HepG2 (cell line): ENCODE measurements around the gene GCLC. TPM values are rescaled to one million over a fixed set of nuclear protein-coding genes. Genes with fewer than 3 reads are reported as not detected.
A peak's percentile ranks its signal among the peaks of the same experiment; 100 is the strongest.

Experiments used
- DBP ChIP-seq: sonication (generic); formaldehyde crosslinking; IDR thresholded peaks from 2 replicates; pipeline ENCODE4 v1.4.0; 2020; ENCODE audit warnings: missing genetic modification reagents; ENCODE audit errors: not compliant biosample characterization
- ETS1 ChIP-seq: sonication (generic); formaldehyde crosslinking; IDR thresholded peaks from 2 replicates; pipeline ENCODE4 v1.4.0; 2020; ENCODE audit warnings: missing genetic modification reagents
- FOXA3 ChIP-seq: IDR thresholded peaks from 2 replicates; pipeline ENCODE4 v1.6.1; 2016; ENCODE audit warnings: missing genetic modification reagents, missing compliant biosample characterization
- KAT7 ChIP-seq: IDR thresholded peaks from 2 replicates; pipeline ENCODE4 v1.6.1; 2018; ENCODE audit warnings: borderline replicate concordance, missing compliant biosample characterization
- KAT8 ChIP-seq: IDR thresholded peaks from 2 replicates; pipeline ENCODE4 v1.6.1; 2016; ENCODE audit warnings: missing genetic modification reagents, missing compliant biosample characterization
- MTF2 ChIP-seq: sonication (generic); formaldehyde crosslinking; IDR thresholded peaks from 2 replicates; pipeline ENCODE4 v1.5.0; 2020; ENCODE audit warnings: missing genetic modification reagents, borderline replicate concordance
- MXI1 ChIP-seq: IDR thresholded peaks from 3 replicates; pipeline ENCODE4 v1.6.1; 2012; ENCODE audit warnings: low read depth, low read length, inconsistent platforms, borderline replicate concordance
- POGZ ChIP-seq: sonication (generic); formaldehyde crosslinking; IDR thresholded peaks from 2 replicates; pipeline ENCODE4 v1.4.0; 2020; ENCODE audit warnings: mild to moderate bottlenecking, missing genetic modification reagents
- RFX3 ChIP-seq: IDR thresholded peaks from 2 replicates; pipeline ENCODE4 v1.6.1; 2016; ENCODE audit warnings: missing biosample characterization, missing genetic modification reagents
- SIX4 ChIP-seq: sonication (generic); formaldehyde crosslinking; IDR thresholded peaks from 2 replicates; pipeline ENCODE4 v1.4.0; 2020; ENCODE audit warnings: missing genetic modification reagents
- SMARCE1 ChIP-seq: fragments of 450-650 bp; IDR thresholded peaks from 2 replicates; pipeline ENCODE4 v1.6.1; 2017; ENCODE audit warnings: borderline replicate concordance
- SNAPC2 ChIP-seq: sonication (generic); formaldehyde crosslinking; IDR thresholded peaks from 2 replicates; pipeline ENCODE4 v1.8.1; 2022; ENCODE audit warnings: mild to moderate bottlenecking, missing genetic modification reagents
- TAF1 ChIP-seq: sonication (generic); formaldehyde crosslinking; IDR thresholded peaks from 2 replicates; pipeline ENCODE4 v1.4.0; 2020; ENCODE audit warnings: missing genetic modification reagents
- TFE3 ChIP-seq: IDR thresholded peaks from 2 replicates; pipeline ENCODE4 v1.6.1; 2016
- ZBTB14 ChIP-seq: sonication (generic); formaldehyde crosslinking; IDR thresholded peaks from 2 replicates; pipeline ENCODE4 v1.4.0; 2020; ENCODE audit warnings: missing genetic modification reagents
- ZBTB33 ChIP-seq: sonication (generic); formaldehyde crosslinking; IDR thresholded peaks from 2 replicates; pipeline ENCODE4 v1.4.0; 2020; ENCODE audit warnings: missing genetic modification reagents
- ZBTB46 ChIP-seq: sonication (generic); formaldehyde crosslinking; IDR thresholded peaks from 2 replicates; pipeline ENCODE4 v1.4.0; 2020; ENCODE audit warnings: mild to moderate bottlenecking, missing genetic modification reagents, borderline replicate concordance
- ZNF770 ChIP-seq: sonication (generic); formaldehyde crosslinking; IDR thresholded peaks from 2 replicates; pipeline ENCODE4 v1.5.0; 2020; ENCODE audit warnings: mild to moderate bottlenecking, missing genetic modification reagents
- polyA plus RNA-seq, 8 experiments: library from polyadenylated mRNA; depleted of rRNA in 3 of 8; stranded (reverse) in 7 of 8; unstranded in 1 of 8; fragments of >200 nt; fragmentation: Illumina TruSeq in 4 of 8; extraction: Trizol in 4 of 8; gene quantifications; 2 replicates each; pipeline versions ENCODE4 v1.2.1 to v1.2.3, GENCODE V29; 2011 to 2016; ENCODE audit warnings: low read depth in 4 of 8, missing spikeins in 1 of 8, mixed read lengths in 1 of 8; ENCODE audit not compliant: insufficient read depth in 1 of 8
- total RNA-seq, 5 experiments: library from RNA; depleted of rRNA; stranded (reverse); fragments of >200 nt; fragmentation: Illumina TruSeq; extraction: Trizol; gene quantifications; 2 replicates each; pipeline ENCODE4 v1.2.3, GENCODE V29; 2016; ENCODE audit warnings: low read depth in 1 of 5

The GCLC gene
- total and polyA plus RNA-seq, 2 of the 13 experiments (the other 11 are each of a cell fraction or from before 2014, with no cell fraction given): 35.3 to 84.6 TPM

GRCh38 chr6:53544470-53545308 is at the start of gene GCLC (continued):
- TF ChIP-seq ZBTB14 (CRISPR knock-in tag) (peak; percentile 57), RFX3 (peak; percentile 42; the same call in 1 of the 2 replicates), ETS1 (CRISPR knock-in tag) (no peak; the same call in 1 of the 2 replicates), ZNF770 (CRISPR knock-in tag) (peak; percentile 62; the same call in 1 of the 2 replicates), KAT7 (peak; percentile 91; the same call in 1 of the 2 replicates), KAT8 (CRISPR knock-in tag) (peak; percentile 94), TAF1 (peak; percentile 78), TFE3 (CRISPR knock-in tag) (peak; percentile 68), MXI1 (peak; percentile 82; the same call in 2 of the 3 replicates), SNAPC2 (CRISPR knock-in tag) (peak; percentile 71), DBP (CRISPR knock-in tag) (no peak), FOXA3 (CRISPR knock-in tag) (peak; percentile 84), ZBTB33 (CRISPR knock-in tag) (peak; percentile 80), SIX4 (CRISPR knock-in tag) (0 out of 2 replicates have a peak, but pooled peaks have one; percentile 14), MTF2 (CRISPR knock-in tag) (peak; percentile 95), POGZ (peak; percentile 100), ZBTB46 (CRISPR knock-in tag) (peak; percentile 18), SMARCE1 (no peak)
